ENCODE data around the gene AUTS2.
A peak's percentile ranks its signal among the peaks of the same experiment; 100 is the strongest.

AUTS2 gene

DNA sequence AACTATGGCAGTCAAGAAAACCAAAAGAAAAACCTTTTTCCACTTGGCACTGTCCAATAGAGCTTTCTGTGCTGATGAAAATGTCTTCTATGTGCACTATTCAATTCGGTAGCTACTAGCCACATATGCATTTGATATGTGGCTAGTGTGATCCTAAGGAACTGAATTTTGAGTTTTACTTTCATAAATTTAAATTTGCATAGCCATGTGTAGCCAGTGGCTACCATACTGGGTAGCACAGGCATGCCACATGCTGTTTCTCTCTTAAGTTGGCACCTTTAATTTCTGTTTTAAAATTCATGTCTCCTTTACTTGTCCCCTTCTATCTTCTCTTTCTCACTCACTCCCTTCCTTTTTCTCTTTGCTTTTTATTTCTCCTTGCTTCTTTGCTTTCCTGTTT, 455.7 kb downstream of the AUTS2 start:
- no CpG with 5 or more reads among the region's 1 CpG for WGBS (ENCODE audit: extremely low coverage, insufficient coverage, low lambda C conversion rate)
- Histone ChIP-seq H2BK5ac (ENCODE audit: low read length) (no peak overlapping the region), H2AK5ac (ENCODE audit: low read length) (no peak overlapping the region), H3K27ac (ENCODE audit: low read depth, low read length) (no peak overlapping the region), H3K79me2 (ENCODE audit: control insufficient read depth, insufficient read depth, low read length) (no peaks in the 10 kb centered on the region), H3K18ac (ENCODE audit: low read length) (no peak overlapping the region), H3K79me1 (ENCODE audit: low read length) (no peaks in the 10 kb centered on the region), H3K23ac (ENCODE audit: low read length) (no peak overlapping the region), H3K9ac (ENCODE audit: low read length) (no peak overlapping the region), H3K4me2 (ENCODE audit: low read length) (no peak overlapping the region), H4K8ac (ENCODE audit: low read depth, low read length) (no peak overlapping the region), H3K4ac (ENCODE audit: low read depth, low read length) (no peak overlapping the region), H3K27me3 (ENCODE audit: insufficient read depth, low read length, poor library complexity) (no peaks in the 10 kb centered on the region), H3K4me1 (ENCODE audit: control insufficient read depth, low read depth, low read length) (no peaks in the 10 kb centered on the region), H3K36me3 (ENCODE audit: control insufficient read depth, insufficient read depth, low read length) (no peaks in the 10 kb centered on the region), H3K4me3 (ENCODE audit: low read length) (no peak overlapping the region), H4K5ac (ENCODE audit: low read length) (no peak overlapping the region), H2BK120ac (ENCODE audit: low read depth, low read length) (no peak overlapping the region), H3K56ac (ENCODE audit: low read length) (no peak overlapping the region), H2BK15ac (replicated peaks; ENCODE audit: low read depth) (no peak overlapping the region)
- DNase-seq: no peak

DNA sequence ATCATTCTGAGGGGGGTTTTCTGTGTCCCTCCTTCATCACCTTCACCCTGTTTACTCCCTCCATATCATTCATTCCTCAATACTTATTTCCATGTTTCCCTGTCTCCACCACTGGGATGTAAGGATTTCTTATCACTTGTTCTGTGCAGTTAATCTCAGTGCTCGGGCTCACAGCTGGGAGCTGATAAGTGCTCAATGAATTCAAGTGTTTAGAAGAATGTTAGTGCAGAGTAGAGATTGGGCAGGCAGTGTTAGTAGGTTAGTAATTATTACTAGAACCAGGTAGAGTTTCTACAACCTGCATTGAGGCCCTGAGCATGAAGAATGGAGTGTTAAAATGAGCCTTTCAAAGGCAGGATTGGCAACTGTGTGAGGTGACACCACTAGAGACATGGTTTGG, 458.1 kb downstream of the AUTS2 start:
- Histone ChIP-seq H3K36me3 (ENCODE audit: control insufficient read depth, insufficient read depth, low read length) (no peaks in the 10 kb centered on the region), H2AK5ac (ENCODE audit: low read length) (no peak overlapping the region), H4K8ac (ENCODE audit: low read depth, low read length) (no peak overlapping the region), H3K18ac (ENCODE audit: low read length) (no peak overlapping the region), H3K9ac (ENCODE audit: low read length) (no peak overlapping the region), H2BK120ac (ENCODE audit: low read depth, low read length) (no peak overlapping the region), H3K27ac (ENCODE audit: low read depth, low read length) (no peak overlapping the region), H3K4ac (ENCODE audit: low read depth, low read length) (no peak overlapping the region), H3K23ac (ENCODE audit: low read length) (no peak overlapping the region), H2BK15ac (replicated peaks; ENCODE audit: low read depth) (no peak overlapping the region), H3K56ac (ENCODE audit: low read length) (no peak overlapping the region), H2BK5ac (ENCODE audit: low read length) (no peak overlapping the region), H3K4me3 (ENCODE audit: low read length) (no peak overlapping the region), H3K79me1 (ENCODE audit: low read length) (no peaks in the 10 kb centered on the region), H3K27me3 (ENCODE audit: insufficient read depth, low read length, poor library complexity) (no peaks in the 10 kb centered on the region), H3K79me2 (ENCODE audit: control insufficient read depth, insufficient read depth, low read length) (no peaks in the 10 kb centered on the region), H3K4me1 (ENCODE audit: control insufficient read depth, low read depth, low read length) (no peaks in the 10 kb centered on the region), H3K4me2 (ENCODE audit: low read length) (no peak overlapping the region), H4K5ac (ENCODE audit: low read length) (no peak overlapping the region)
- peak; percentile 75 for DNase-seq
- WGBS (ENCODE audit: extremely low coverage, insufficient coverage, low lambda C conversion rate): no CpG with 5 or more reads among the region's 1 CpG

DNA sequence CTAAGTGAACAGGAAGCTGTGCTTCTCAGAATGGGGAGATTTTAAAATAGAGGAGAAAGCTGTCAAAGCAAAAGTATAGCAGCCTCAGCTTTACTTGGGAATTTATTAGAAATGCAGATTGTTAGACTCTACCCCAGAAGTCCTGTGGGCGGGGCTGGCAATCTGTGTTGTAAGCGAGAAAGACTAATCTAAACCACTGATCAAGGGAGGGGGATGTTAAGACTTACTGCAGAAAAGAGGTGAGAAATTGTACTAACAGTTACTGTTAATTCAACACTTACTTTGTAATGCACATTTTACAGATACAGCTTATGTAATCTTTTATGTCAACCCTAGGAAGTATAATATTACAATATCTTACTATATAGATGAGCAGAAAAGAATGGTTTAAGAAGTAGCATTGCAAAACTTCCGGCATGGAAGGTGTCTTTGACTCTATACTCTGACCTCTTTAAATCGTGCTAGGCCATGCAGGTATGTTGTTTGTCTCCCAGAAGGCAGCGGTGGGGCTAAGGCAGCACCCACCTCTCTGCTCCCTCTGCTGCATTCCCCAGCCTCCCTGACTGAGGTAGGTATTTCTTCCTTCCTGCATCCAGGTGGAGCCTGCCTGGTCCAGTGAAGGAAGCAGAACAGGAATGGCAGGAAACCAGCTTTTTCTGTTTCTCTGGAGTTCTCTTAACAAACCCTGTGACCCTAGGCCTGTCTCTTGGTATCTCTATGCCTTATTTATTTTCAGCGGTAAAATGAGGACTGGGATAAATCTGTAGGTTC, 462.2 kb downstream of the AUTS2 start:
- Histone ChIP-seq H3K18ac (ENCODE audit: low read length) (no peak overlapping the region), H4K8ac (ENCODE audit: low read depth, low read length) (no peak overlapping the region), H3K4me1 (ENCODE audit: control insufficient read depth, low read depth, low read length) (no peaks in the 10 kb centered on the region), H3K79me2 (ENCODE audit: control insufficient read depth, insufficient read depth, low read length) (no peaks in the 10 kb centered on the region), H3K79me1 (ENCODE audit: low read length) (no peaks in the 10 kb centered on the region), H3K27ac (ENCODE audit: low read depth, low read length) (no peak overlapping the region), H2BK15ac (replicated peaks; ENCODE audit: low read depth) (no peak overlapping the region), H2BK120ac (ENCODE audit: low read depth, low read length) (no peak overlapping the region), H2AK5ac (ENCODE audit: low read length) (no peak overlapping the region), H3K23ac (ENCODE audit: low read length) (no peak overlapping the region), H3K4me3 (ENCODE audit: low read length) (no peak overlapping the region), H3K27me3 (ENCODE audit: insufficient read depth, low read length, poor library complexity) (no peaks in the 10 kb centered on the region), H4K5ac (ENCODE audit: low read length) (no peak overlapping the region), H3K9ac (ENCODE audit: low read length) (no peak overlapping the region), H3K56ac (ENCODE audit: low read length) (no peak overlapping the region), H3K4ac (ENCODE audit: low read depth, low read length) (no peak overlapping the region), H2BK5ac (ENCODE audit: low read length) (no peak overlapping the region), H3K36me3 (ENCODE audit: control insufficient read depth, insufficient read depth, low read length) (no peaks in the 10 kb centered on the region), H3K4me2 (ENCODE audit: low read length) (no peak overlapping the region)
- DNase-seq: peak; percentile 70
- no CpG with 5 or more reads among the region's 6 CpGs for WGBS (ENCODE audit: extremely low coverage, insufficient coverage, low lambda C conversion rate)

- H3K9ac ChIP-seq (ENCODE audit: low read length): no peak overlapping the region
- H3K56ac ChIP-seq (ENCODE audit: low read length): no peak overlapping the region
- H4K5ac ChIP-seq (ENCODE audit: low read length): no peak overlapping the region
- no peak overlapping the region for H2BK120ac ChIP-seq (ENCODE audit: low read depth, low read length)
- no peak overlapping the region for H2BK5ac ChIP-seq (ENCODE audit: low read length)
- no peaks in the 10 kb centered on the region for H3K27me3 ChIP-seq (ENCODE audit: insufficient read depth, low read length, poor library complexity)
- H2BK15ac ChIP-seq (replicated peaks; ENCODE audit: low read depth): no peak overlapping the region
- no peak overlapping the region for H3K18ac ChIP-seq (ENCODE audit: low read length)
- no peaks in the 10 kb centered on the region for H3K79me1 ChIP-seq (ENCODE audit: low read length)
- no peak overlapping the region for H3K4me3 ChIP-seq (ENCODE audit: low read length)
- H3K4me2 ChIP-seq (ENCODE audit: low read length): no peak overlapping the region
- H3K4ac ChIP-seq (ENCODE audit: low read depth, low read length): no peak overlapping the region
- H3K27ac ChIP-seq (ENCODE audit: low read depth, low read length): no peak overlapping the region
- no peak overlapping the region for H3K23ac ChIP-seq (ENCODE audit: low read length)
- H2AK5ac ChIP-seq (ENCODE audit: low read length): no peak overlapping the region
- no peaks in the 10 kb centered on the region for H3K79me2 ChIP-seq (ENCODE audit: control insufficient read depth, insufficient read depth, low read length)
- DNase-seq: no peak
- no peaks in the 10 kb centered on the region for H3K4me1 ChIP-seq (ENCODE audit: control insufficient read depth, low read depth, low read length)
- WGBS (ENCODE audit: extremely low coverage, insufficient coverage, low lambda C conversion rate): no CpG with 5 or more reads among the region's 6 CpGs
- H4K8ac ChIP-seq (ENCODE audit: low read depth, low read length): no peak overlapping the region
- H3K36me3 ChIP-seq (ENCODE audit: control insufficient read depth, insufficient read depth, low read length): no peaks in the 10 kb centered on the region
Observed at GRCh38 chr7:70063371-70063770, 465.1 kb downstream of the AUTS2 start.

- Histone ChIP-seq H3K4ac (ENCODE audit: low read depth, low read length) (no peak overlapping the region), H2BK5ac (ENCODE audit: low read length) (no peak overlapping the region), H4K5ac (ENCODE audit: low read length) (no peak overlapping the region), H2BK120ac (ENCODE audit: low read depth, low read length) (no peak overlapping the region), H3K56ac (ENCODE audit: low read length) (no peak overlapping the region), H4K8ac (ENCODE audit: low read depth, low read length) (no peak overlapping the region), H3K79me1 (ENCODE audit: low read length) (no peaks in the 10 kb centered on the region), H3K4me3 (ENCODE audit: low read length) (no peak overlapping the region), H3K36me3 (ENCODE audit: control insufficient read depth, insufficient read depth, low read length) (no peaks in the 10 kb centered on the region), H3K23ac (ENCODE audit: low read length) (no peak overlapping the region), H3K4me2 (ENCODE audit: low read length) (no peak overlapping the region), H2AK5ac (ENCODE audit: low read length) (no peak overlapping the region), H3K27ac (ENCODE audit: low read depth, low read length) (no peak overlapping the region), H3K27me3 (ENCODE audit: insufficient read depth, low read length, poor library complexity) (no peaks in the 10 kb centered on the region), H3K18ac (ENCODE audit: low read length) (no peak overlapping the region), H3K9ac (ENCODE audit: low read length) (no peak overlapping the region), H3K79me2 (ENCODE audit: control insufficient read depth, insufficient read depth, low read length) (no peaks in the 10 kb centered on the region), H2BK15ac (replicated peaks; ENCODE audit: low read depth) (no peak overlapping the region), H3K4me1 (ENCODE audit: control insufficient read depth, low read depth, low read length) (no peaks in the 10 kb centered on the region)
- no peak for DNase-seq
- WGBS (ENCODE audit: extremely low coverage, insufficient coverage, low lambda C conversion rate): no CpG with 5 or more reads among the region's 6 CpGs
Observed at GRCh38 chr7:70063927-70064326, 465.7 kb downstream of the AUTS2 start.

DNA sequence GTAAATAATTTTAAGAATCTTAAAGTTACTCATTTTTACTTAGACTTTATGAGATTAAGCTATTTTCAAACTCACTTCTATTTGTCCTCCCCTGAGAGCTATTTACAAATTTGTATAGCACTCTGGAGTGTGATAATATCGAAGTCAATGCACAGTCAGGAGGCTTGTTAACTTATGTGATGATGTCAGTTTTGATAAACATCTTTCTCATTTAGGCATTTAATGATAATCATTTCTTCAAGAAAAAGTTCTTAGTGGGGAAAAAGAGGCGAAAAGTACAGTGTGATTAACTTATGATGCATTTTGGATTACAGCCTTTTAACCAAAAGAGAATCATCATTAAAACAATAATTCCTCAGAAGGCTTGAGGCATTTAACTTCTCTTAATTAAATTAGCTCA, 468.6 kb downstream of the AUTS2 start:
- Histone ChIP-seq H3K9ac (ENCODE audit: low read length) (no peak overlapping the region), H3K4me3 (ENCODE audit: low read length) (no peak overlapping the region), H2AK5ac (ENCODE audit: low read length) (no peak overlapping the region), H3K27me3 (ENCODE audit: insufficient read depth, low read length, poor library complexity) (no peaks in the 10 kb centered on the region), H3K4me2 (ENCODE audit: low read length) (no peak overlapping the region), H3K4me1 (ENCODE audit: control insufficient read depth, low read depth, low read length) (no peaks in the 10 kb centered on the region), H3K79me1 (ENCODE audit: low read length) (no peaks in the 10 kb centered on the region), H3K36me3 (ENCODE audit: control insufficient read depth, insufficient read depth, low read length) (no peaks in the 10 kb centered on the region), H2BK120ac (ENCODE audit: low read depth, low read length) (no peak overlapping the region), H3K18ac (ENCODE audit: low read length) (no peak overlapping the region), H3K4ac (ENCODE audit: low read depth, low read length) (no peak overlapping the region), H3K23ac (ENCODE audit: low read length) (no peak overlapping the region), H2BK15ac (replicated peaks; ENCODE audit: low read depth) (no peak overlapping the region), H2BK5ac (ENCODE audit: low read length) (no peak overlapping the region), H3K79me2 (ENCODE audit: control insufficient read depth, insufficient read depth, low read length) (no peaks in the 10 kb centered on the region), H4K5ac (ENCODE audit: low read length) (no peak overlapping the region), H4K8ac (ENCODE audit: low read depth, low read length) (no peak overlapping the region), H3K56ac (ENCODE audit: low read length) (no peak overlapping the region), H3K27ac (ENCODE audit: low read depth, low read length) (no peak overlapping the region)
- WGBS (ENCODE audit: extremely low coverage, insufficient coverage, low lambda C conversion rate): no CpG with 5 or more reads among the region's 2 CpGs
- DNase-seq: no peak

All from mesendoderm (in vitro differentiated cells).